ENCODE measurements around the gene CYP4F8.
"Not testable (repeated sequence)": the region's sequence is repeated elsewhere in the genome, so short reads cannot be mapped to it uniquely, and the experiment has no call there.

Gene CYP4F8

GRCh38 chr19:15584095-15584494 lies 30.9 kb upstream of the CYP4F8 start:
- no peak for DNase-seq (ENCODE audit: low read depth)
- TF ChIP-seq CTCF (IDR thresholded peaks at IDR 0.05; ENCODE audit: low read length, missing control alignments) = no peak
- no peak overlapping the region for H3K4me3 ChIP-seq (replicated peaks; ENCODE audit: low read depth, low read length)

DNA sequence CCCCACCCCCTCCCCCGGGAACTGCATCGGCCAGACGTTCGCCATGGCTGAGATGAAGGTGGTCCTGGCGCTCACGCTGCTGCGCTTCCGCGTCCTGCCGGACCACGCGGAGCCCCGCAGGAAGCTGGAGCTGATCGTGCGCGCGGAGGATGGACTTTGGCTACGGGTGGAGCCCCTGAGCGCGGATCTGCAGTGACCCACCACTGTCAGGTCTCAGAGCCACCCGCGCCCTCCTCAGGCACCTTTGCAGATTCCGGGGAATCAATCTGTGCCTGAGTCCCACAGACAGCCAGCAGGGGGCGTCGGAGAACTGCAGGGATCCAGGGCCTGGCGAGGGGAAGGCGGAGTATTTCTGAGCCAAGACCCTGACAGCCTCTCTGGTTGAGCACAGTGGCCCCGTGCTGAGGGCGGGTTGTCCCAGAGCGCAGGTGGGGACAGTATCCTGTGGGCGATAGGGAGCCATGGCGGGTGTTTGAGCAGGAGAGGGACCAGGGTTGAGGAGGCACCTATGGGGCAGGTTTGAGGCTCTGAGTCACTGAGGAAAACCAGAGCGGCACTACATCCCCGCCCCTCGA lies 30.4 kb upstream of the CYP4F8 start:
- peak; percentile 89 for TF ChIP-seq CTCF (IDR thresholded peaks at IDR 0.05; ENCODE audit: low read length, missing control alignments)
- no peak overlapping the region for H3K4me3 ChIP-seq (replicated peaks; ENCODE audit: low read depth, low read length)
- peak; percentile 62 for DNase-seq (ENCODE audit: low read depth)

DNA sequence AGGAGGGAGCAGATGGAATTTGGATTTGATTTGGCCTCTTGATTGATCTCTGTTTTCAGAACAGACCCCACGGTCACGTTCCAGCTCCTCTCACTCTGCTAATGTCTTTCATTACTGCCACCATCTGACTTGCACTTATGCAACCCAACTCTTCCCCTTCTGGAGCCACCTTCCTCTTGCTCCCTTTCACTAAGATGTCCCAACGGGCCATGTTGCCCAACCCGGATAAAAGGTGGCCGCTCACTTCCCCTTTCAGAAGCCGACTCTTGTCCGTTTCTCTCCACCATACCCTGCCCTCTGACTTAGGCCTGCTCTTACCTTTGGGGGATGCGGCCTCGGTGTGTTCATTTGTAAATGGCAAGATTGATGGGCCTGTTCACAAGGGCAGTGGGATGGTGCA lies 27.4 kb upstream of the CYP4F8 start:
- no peak for TF ChIP-seq CTCF (IDR thresholded peaks at IDR 0.05; ENCODE audit: low read length, missing control alignments)
- DNase-seq (ENCODE audit: low read depth) = no peak
- H3K4me3 ChIP-seq (replicated peaks; ENCODE audit: low read depth, low read length) = no peak overlapping the region

GRCh38 chr19:15588265-15588664 lies 26.8 kb upstream of the CYP4F8 start:
- H3K4me3 ChIP-seq (replicated peaks; ENCODE audit: low read depth, low read length) = no peak overlapping the region
- TF ChIP-seq CTCF (IDR thresholded peaks at IDR 0.05; ENCODE audit: low read length, missing control alignments) = no peak
- no peak for DNase-seq (ENCODE audit: low read depth)

DNA sequence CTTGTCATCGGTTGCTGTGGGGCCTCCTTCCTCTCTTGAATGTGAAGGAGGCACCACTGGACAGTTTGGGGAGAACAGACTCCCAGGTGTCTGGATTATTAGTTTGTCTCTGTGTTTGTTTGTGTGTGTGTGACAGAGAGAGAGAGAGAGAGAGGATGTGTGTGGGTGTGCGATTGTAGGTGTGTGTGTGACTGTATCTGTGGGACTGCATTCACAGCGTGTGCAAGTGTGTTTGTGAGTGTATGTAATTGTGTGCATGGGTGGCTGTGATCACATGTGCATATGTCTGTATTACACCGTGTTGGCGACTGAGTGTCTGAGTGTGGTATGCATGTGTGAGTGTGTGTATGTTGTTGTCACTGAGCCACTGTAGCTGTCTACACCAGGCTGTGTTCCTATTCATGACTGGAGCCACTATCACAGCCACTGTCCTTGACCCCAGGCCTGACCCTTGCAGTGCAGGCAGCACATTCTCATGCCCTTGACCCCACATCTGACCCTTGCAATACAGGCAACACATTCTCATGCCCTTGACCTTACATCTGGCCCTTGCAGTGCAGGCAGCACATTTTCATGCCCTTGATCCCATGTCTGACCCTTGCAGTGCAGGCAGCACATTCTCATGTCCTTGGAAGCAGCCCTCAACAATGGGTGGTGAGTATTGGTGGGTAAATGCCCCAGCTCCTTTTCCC lies 25.1 kb upstream of the CYP4F8 start:
- DNase-seq (ENCODE audit: low read depth) = no peak

DNA sequence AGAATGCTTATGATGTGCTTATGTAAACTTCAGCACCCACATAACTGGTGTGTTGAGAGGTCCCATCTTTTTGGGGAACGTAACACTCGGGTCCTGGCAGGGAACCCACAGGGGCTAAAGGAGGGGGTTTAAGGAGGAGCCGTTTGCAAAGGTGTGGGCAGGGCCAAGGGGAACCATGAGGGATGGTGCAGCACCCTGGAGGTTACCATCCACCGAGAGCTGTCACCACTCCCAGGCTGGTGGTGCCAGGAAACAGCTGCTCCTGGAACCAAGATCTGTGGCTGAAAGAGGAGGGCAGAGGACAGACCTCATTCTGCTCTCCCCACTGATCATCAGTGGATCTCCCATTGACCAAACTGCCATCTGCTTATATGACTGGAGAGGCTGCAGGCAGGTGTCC lies 23.2 kb upstream of the CYP4F8 start:
- DNase-seq (ENCODE audit: low read depth) = no peak
- H3K4me3 ChIP-seq (replicated peaks; ENCODE audit: low read depth, low read length) = no peak overlapping the region
- no peak for TF ChIP-seq CTCF (IDR thresholded peaks at IDR 0.05; ENCODE audit: low read length, missing control alignments)

More for the DNA sequence above, 25.1 kb upstream of the CYP4F8 start:
- TF ChIP-seq CTCF (IDR thresholded peaks at IDR 0.05; ENCODE audit: low read length, missing control alignments) = no peak
- H3K4me3 ChIP-seq (replicated peaks; ENCODE audit: low read depth, low read length) = no peak overlapping the region

GRCh38 chr19:15592506-15592905 lies 22.5 kb upstream of the CYP4F8 start:
- DNase-seq (ENCODE audit: low read depth); H3K4me3 ChIP-seq (replicated peaks; ENCODE audit: low read depth, low read length): not testable (repeated sequence)

DNA sequence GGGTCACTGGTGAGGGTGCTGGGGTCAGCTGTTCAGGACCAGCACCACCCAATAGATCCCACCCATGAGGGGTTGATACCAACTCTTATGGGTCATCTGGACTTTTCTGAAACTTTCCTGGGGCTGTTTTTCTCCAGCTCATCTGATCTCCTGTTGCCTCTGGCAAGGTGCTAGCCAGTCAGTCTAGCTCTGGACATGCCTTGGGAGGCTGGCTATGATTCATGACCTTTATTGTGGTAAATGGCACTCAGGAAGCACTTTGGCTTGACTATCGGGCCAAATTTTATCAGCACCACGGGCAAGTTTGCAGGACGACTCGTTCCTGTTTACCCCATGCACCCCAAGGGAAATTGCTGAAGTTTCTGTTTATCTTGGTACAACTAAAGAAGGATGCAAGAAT lies 21.3 kb upstream of the CYP4F8 start:
- not testable (repeated sequence) for H3K4me3 ChIP-seq (replicated peaks; ENCODE audit: low read depth, low read length); DNase-seq (ENCODE audit: low read depth)
